Aorta (tissue), 5 donors: Measurements from ENCODE around the gene SHROOM3. TPM values are rescaled to one million over a fixed set of nuclear protein-coding genes. Genes with fewer than 3 reads are reported as not detected.

Source experiments
- ATAC-seq: fragments of 200-7000 bp; cut with Tn5 transposase; one replicate; pipeline ENCODE4 v1.9.1; 2022; ENCODE audit warnings: moderate library complexity; ENCODE audit not compliant: low FRiP score
- DNase-seq, 2 donors: peaks; one replicate each; pipeline ENCODE4 v3.0.0-alpha.2; 2020
- H3K27ac ChIP-seq, 2 donors: one replicate each; pipeline ENCODE4 v1.5.1; 2013; ENCODE audit warnings: low read length in 2 of 2, mild to moderate bottlenecking in 2 of 2, moderate library complexity in 2 of 2, control low read depth in 1 of 2, inconsistent platforms in 1 of 2, low read depth in 1 of 2
- H3K27me3 ChIP-seq, 2 donors: one replicate each; pipeline ENCODE4 v1.6.1; 2013; ENCODE audit warnings: control low read depth in 1 of 2, low read length in 1 of 2, mild to moderate bottlenecking in 1 of 2, moderate library complexity in 1 of 2; ENCODE audit not compliant: insufficient read depth in 2 of 2, control insufficient read depth in 1 of 2
- H3K36me3 ChIP-seq, 2 donors: one replicate each; pipeline ENCODE4 v1.6.1; 2013; ENCODE audit warnings: control low read depth in 1 of 2, low read length in 1 of 2, mild to moderate bottlenecking in 1 of 2; ENCODE audit not compliant: insufficient read depth in 2 of 2, control insufficient read depth in 1 of 2
- H3K4me1 ChIP-seq, 2 donors: one replicate each; pipeline ENCODE4 v1.6.1; 2013; ENCODE audit warnings: low read length in 2 of 2, control low read depth in 1 of 2, mild to moderate bottlenecking in 1 of 2, moderate library complexity in 1 of 2; ENCODE audit not compliant: insufficient read depth in 2 of 2, control insufficient read depth in 1 of 2
- H3K4me3 ChIP-seq, 2 donors: one replicate each; pipeline ENCODE4 v1.5.1; 2013; ENCODE audit warnings: low read length in 2 of 2, control low read depth in 1 of 2, mild to moderate bottlenecking in 1 of 2
- H3K9me3 ChIP-seq: one replicate; pipeline ENCODE4 v1.6.1; 2013; ENCODE audit warnings: mild to moderate bottlenecking, low read length; ENCODE audit not compliant: control insufficient read depth
- whole genome bisulfite sequencing, 2 donors: extraction: QIAGEN DNeasy Blood & Tissue Kit; methylation state at CpG; one replicate each; pipeline ENCODE4 v1.1.7; 2013; 5-methylcytosine and 5-hydroxymethylcytosine counted together
- intact Hi-C, 2 donors: fragments of 100-400 bp; cut with DNase I; formaldehyde crosslinking; loops; one replicate each; pipeline versions ENCODE4 v1.14.2 to v1.15.0; 2022
- polyA plus RNA-seq, 2 donors: library from polyadenylated mRNA; stranded (reverse); fragments of 200-250 nt; gene quantifications; one replicate each; pipeline ENCODE4 v1.2.3, GENCODE V29; 2013
- total RNA-seq, 2 donors: library from RNA; stranded (reverse); fragmentation: NEBNext Ultra II Directional; extraction: Animal tissue kit (Norgen Biotek cat#: 25700); gene quantifications; one replicate each; pipeline ENCODE4 v1.2.1, GENCODE V29; 2021
- donor health status: healthy with polysubstance abuse.
- donor health status: Bipolar disorder and iron deficiency.
- donor health status: DM: no; HTN: no; CAD: no.
- donor health status: DM: no; HTN: no; CAD: no.
- donor health status: DM: yes; HTN: yes; CAD: no.

SHROOM3 gene
- total and polyA plus RNA-seq, 4 donors = 14.1 to 173 (median 32.8) TPM

- ATAC-seq (no peak), DNase-seq (no peak)
- intact Hi-C loops = loop anchor here in 1 of 2 donors (5.0 to 10.0 kb wide), 2 partner anchors 142 to 290 kb away; no protein-coding TSS in a partner anchor
- H3K4me1 ChIP-seq = peaks cover 0 to 4% of the 10 kb centered on the region in 2 donors
- WGBS, 2 donors = 77 to 80% methylated on average over 10 of the region's 10 CpGs
- peaks cover 0 to 6% of the 10 kb centered on the region in 2 donors for H3K36me3 ChIP-seq
- H3K27me3 ChIP-seq = no peaks in the 10 kb centered on the region
- H3K9me3 ChIP-seq = no peaks in the 10 kb centered on the region
- H3K4me3 ChIP-seq = no peak overlapping the region
- peak overlapping the region in 1 of 2 donors; percentile 45 for H3K27ac ChIP-seq
These were observed 319.4 kb downstream of the SHROOM3 start for GRCh38 chr4:76754439-76754838.

GRCh38 chr4:76755756-76756155, 320.7 kb downstream of the SHROOM3 start:
- peaks cover 0 to 10% of the 10 kb centered on the region in 2 donors for H3K36me3 ChIP-seq
- no peak for DNase-seq
- no peaks in the 10 kb centered on the region for H3K9me3 ChIP-seq
- H3K4me3 ChIP-seq = no peak overlapping the region
- no peaks in the 10 kb centered on the region for H3K27me3 ChIP-seq
- H3K4me1 ChIP-seq = peaks cover 0 to 4% of the 10 kb centered on the region in 2 donors
- intact Hi-C loops = loop anchor here (5.0 to 10.0 kb wide), 4 partner anchors 68 to 323 kb away; partner anchors contain the start of gene SEPTIN11 (in 1 of the 2)
- peak overlapping the region; percentile 36 to 45 for H3K27ac ChIP-seq
- ATAC-seq = no peak

GRCh38 chr4:76756416-76756815, 321.4 kb downstream of the SHROOM3 start:
- Histone ChIP-seq H3K36me3 (peaks cover 0 to 10% of the 10 kb centered on the region in 2 donors), H3K4me3 (no peak overlapping the region), H3K27me3 (no peaks in the 10 kb centered on the region), H3K4me1 (peaks cover 0 to 4% of the 10 kb centered on the region in 2 donors), H3K9me3 (no peaks in the 10 kb centered on the region), H3K27ac (peak overlapping the region in 1 of 2 donors; percentile 76)
- intact Hi-C loops = loop anchor here (5.0 to 10.0 kb wide), 4 partner anchors 69 to 324 kb away; partner anchors contain the start of gene SEPTIN11 (in 1 of the 2)
- no peak for DNase-seq
- no peak for ATAC-seq
- 36 to 56% methylated on average over 2 of the region's 2 CpGs for WGBS, 2 donors

- H3K27me3 ChIP-seq = no peaks in the 10 kb centered on the region
- DNase-seq (no peak), ATAC-seq (peak; percentile 56)
- peak overlapping the region in 1 of 2 donors; percentile 49 for H3K27ac ChIP-seq
- H3K9me3 ChIP-seq = no peaks in the 10 kb centered on the region
- WGBS, 2 donors = 22 to 24% methylated on average over 9 of the region's 9 CpGs
- peaks cover 2 to 14% of the 10 kb centered on the region in 2 donors for H3K36me3 ChIP-seq
- peaks cover 0 to 4% of the 10 kb centered on the region in 2 donors for H3K4me1 ChIP-seq
- intact Hi-C loops = loop anchor here (5.0 to 10.0 kb wide), 4 partner anchors 70 to 325 kb away; partner anchors contain the start of gene SEPTIN11 (in 1 of the 2)
- no peak overlapping the region for H3K4me3 ChIP-seq
These were observed 322.4 kb downstream of the SHROOM3 start for GRCh38 chr4:76757418-76757939.

GRCh38 chr4:76758290-76758882, 323.4 kb downstream of the SHROOM3 start:
- Histone ChIP-seq H3K27ac (peak overlapping the region in 1 of 2 donors; percentile 70), H3K4me3 (no peak overlapping the region), H3K27me3 (no peaks in the 10 kb centered on the region), H3K36me3 (peaks cover 4 to 17% of the 10 kb centered on the region in 2 donors), H3K9me3 (no peaks in the 10 kb centered on the region), H3K4me1 (peaks cover 0 to 4% of the 10 kb centered on the region in 2 donors)
- intact Hi-C loops = loop anchor here (2.0 to 10.0 kb wide), 6 partner anchors 71 to 326 kb away; partner anchors contain the start of gene SEPTIN11 (in 1 of the 2)
- WGBS, 2 donors = 5 to 6% methylated on average over 4 of the region's 4 CpGs
- no peak for DNase-seq
- ATAC-seq = peak; percentile 74

- Histone ChIP-seq H3K27me3 (no peaks in the 10 kb centered on the region), H3K36me3 (peaks cover 4 to 17% of the 10 kb centered on the region in 2 donors), H3K4me1 (peaks cover 0 to 4% of the 10 kb centered on the region in 2 donors), H3K9me3 (no peaks in the 10 kb centered on the region), H3K4me3 (no peak overlapping the region), H3K27ac (no peak overlapping the region)
- ATAC-seq = no peak
- 77 to 81% methylated on average over 3 of the region's 3 CpGs for WGBS, 2 donors
- no peak for DNase-seq
- intact Hi-C loops = loop anchor here (2.0 to 10.0 kb wide), 6 partner anchors 72 to 327 kb away; partner anchors contain the start of gene SEPTIN11 (in 1 of the 2)
These were observed 324.0 kb downstream of the SHROOM3 start for GRCh38 chr4:76758996-76759395.

- DNase-seq = no peak
- H3K27ac ChIP-seq = peak overlapping the region in 1 of 2 donors; percentile 17
- no peak overlapping the region for H3K4me3 ChIP-seq
- ATAC-seq = no peak
- intact Hi-C loops = no loop called here
- peaks cover 0 to 9% of the 10 kb centered on the region in 2 donors for H3K4me1 ChIP-seq
- 84 to 86% methylated on average over 3 of the region's 3 CpGs for WGBS, 2 donors
- peaks cover 4 to 11% of the 10 kb centered on the region in 2 donors for H3K36me3 ChIP-seq
- no peaks in the 10 kb centered on the region for H3K27me3 ChIP-seq
- no peaks in the 10 kb centered on the region for H3K9me3 ChIP-seq
These were observed 325.2 kb downstream of the SHROOM3 start for GRCh38 chr4:76760193-76760592.

- Histone ChIP-seq H3K4me1 (peaks cover 0 to 9% of the 10 kb centered on the region in 2 donors), H3K9me3 (no peaks in the 10 kb centered on the region), H3K36me3 (peaks cover 4 to 11% of the 10 kb centered on the region in 2 donors), H3K4me3 (no peak overlapping the region), H3K27me3 (no peaks in the 10 kb centered on the region), H3K27ac (no peak overlapping the region)
- WGBS, 2 donors = 78 to 79% methylated on average over 4 of the region's 4 CpGs
- ATAC-seq (no peak), DNase-seq (no peak)
- intact Hi-C loops = no loop called here
These were observed 327.4 kb downstream of the SHROOM3 start for GRCh38 chr4:76762137-76763130.
